Lung (tissue), 12 donors: ENCODE measurements around the gene PMAIP1. TPM values are rescaled to one million over a fixed set of nuclear protein-coding genes. Genes with fewer than 3 reads are reported as not detected.

Experiments used
- ATAC-seq: fragments of 200-7000 bp; cut with Tn5 transposase; one replicate; pipeline ENCODE4 v1.9.1; 2020; ENCODE audit warnings: moderate number of reproducible peaks; ENCODE audit not compliant: insufficient read depth, low FRiP score
- DNase-seq, 3 donors: peaks; one replicate each; pipeline ENCODE4 v3.0.0-alpha.2; 2013 to 2017
- H3K27ac ChIP-seq, 2 donors: one replicate each; pipeline ENCODE4 v1.5.1; 2013; ENCODE audit warnings: mild to moderate bottlenecking in 2 of 2, moderate library complexity in 2 of 2, control low read depth in 1 of 2, inconsistent platforms in 1 of 2, low read depth in 1 of 2, low read length in 1 of 2
- H3K27me3 ChIP-seq, 3 donors: one replicate each; pipeline ENCODE4 v1.5.1; 2013; ENCODE audit warnings: low read length in 2 of 3; ENCODE audit not compliant: control insufficient read depth in 3 of 3, insufficient read depth in 3 of 3
- H3K36me3 ChIP-seq, 4 donors: one replicate each; pipeline ENCODE4 v1.5.1; 2013; ENCODE audit warnings: low read length in 4 of 4, mild to moderate bottlenecking in 1 of 4, moderate library complexity in 1 of 4; ENCODE audit not compliant: control insufficient read depth in 4 of 4, insufficient read depth in 4 of 4
- H3K4me1 ChIP-seq, 5 donors: one replicate each; pipeline ENCODE4 v1.5.1; 2013; ENCODE audit warnings: low read length in 5 of 5, mild to moderate bottlenecking in 2 of 5, moderate library complexity in 1 of 5; ENCODE audit not compliant: control insufficient read depth in 5 of 5, insufficient read depth in 5 of 5
- H3K4me3 ChIP-seq: one replicate; pipeline ENCODE4 v1.5.1; 2013; ENCODE audit warnings: mild to moderate bottlenecking, control low read depth, moderate library complexity
- H3K9ac ChIP-seq, 2 donors: one replicate each; pipeline ENCODE4 v1.5.1; 2013; ENCODE audit warnings: low read length in 2 of 2, control low read depth in 1 of 2; ENCODE audit not compliant: insufficient read depth in 1 of 2
- H3K9me3 ChIP-seq, 4 donors: one replicate each; pipeline ENCODE4 v1.5.1; 2013; ENCODE audit warnings: low read length in 3 of 4, mild to moderate bottlenecking in 1 of 4, moderate library complexity in 1 of 4; ENCODE audit not compliant: control insufficient read depth in 4 of 4, insufficient read depth in 3 of 4
- CTCF ChIP-seq: IDR thresholded peaks from 2 replicates; pipeline ENCODE4 v1.5.1; 2012; ENCODE audit warnings: mild to moderate bottlenecking; ENCODE audit errors: control extremely low read depth, extremely low read depth
- WGBS, 2 donors: extraction: QIAGEN DNeasy Blood & Tissue Kit; methylation state at CpG; one replicate each; pipeline ENCODE4 v1.1.7; 2013; 5-methylcytosine and 5-hydroxymethylcytosine counted together
- polyA plus RNA-seq, 2 donors: library from polyadenylated mRNA; stranded (reverse); fragments of 200-250 nt; gene quantifications; one replicate each; pipeline ENCODE4 v1.2.1, GENCODE V29; 2013
- total RNA-seq, 2 donors: library from RNA; depleted of rRNA in 1 of 2; stranded (reverse); fragments of >200 nt in 1 of 2; gene quantifications; one replicate each; pipeline ENCODE4 v1.2.1, GENCODE V29; 2014 to 2021
- donor health status: control.
- donor health status: control.
- donor health status: Bipolar disorder and iron deficiency.
- donor health status: healthy.
- donor health status: DM: yes; HTN: yes; CAD: no.

Gene PMAIP1
- total and polyA plus RNA-seq, 4 donors: 2.4 to 9.4 (median 4.7) TPM

- Histone ChIP-seq H3K9me3 (peaks cover 0 to 3% (median 0%) of the 10 kb centered on the region in 4 donors), H3K9ac (no peak overlapping the region), H3K4me3 (no peak overlapping the region), H3K27me3 (no peaks in the 10 kb centered on the region), H3K36me3 (no peaks in the 10 kb centered on the region), H3K4me1 (no peaks in the 10 kb centered on the region), H3K27ac (no peak overlapping the region)
- ATAC-seq (no peak), DNase-seq (no peak)
- no peak for TF ChIP-seq CTCF
- 59 to 71% methylated on average over 4 of the region's 4 CpGs for WGBS, 2 donors
Observed at GRCh38 chr18:59941331-59941730, 41.5 kb downstream of the PMAIP1 start.

GRCh38 chr18:59942601-59943000, 42.8 kb downstream of the PMAIP1 start:
- TF ChIP-seq CTCF: no peak
- Histone ChIP-seq H3K27me3 (no peaks in the 10 kb centered on the region), H3K4me3 (no peak overlapping the region), H3K9me3 (peaks cover 0 to 3% (median 0%) of the 10 kb centered on the region in 4 donors), H3K9ac (no peak overlapping the region), H3K27ac (no peak overlapping the region), H3K4me1 (no peaks in the 10 kb centered on the region), H3K36me3 (no peaks in the 10 kb centered on the region)
- no peak for ATAC-seq
- WGBS, 2 donors: 29 to 58% methylated on average over 4 of the region's 4 CpGs
- DNase-seq: no peak

GRCh38 chr18:59945544-59945943, 45.7 kb downstream of the PMAIP1 start:
- H3K27ac ChIP-seq: no peak overlapping the region
- no peaks in the 10 kb centered on the region for H3K4me1 ChIP-seq
- WGBS, 2 donors: 87 to 97% methylated on average over 2 of the region's 2 CpGs
- H3K36me3 ChIP-seq: no peaks in the 10 kb centered on the region
- H3K9me3 ChIP-seq: no peaks in the 10 kb centered on the region
- no peak for TF ChIP-seq CTCF
- H3K4me3 ChIP-seq: no peak overlapping the region
- no peak for DNase-seq
- ATAC-seq: no peak
- no peak overlapping the region for H3K9ac ChIP-seq
- H3K27me3 ChIP-seq: no peaks in the 10 kb centered on the region

- no peak overlapping the region for H3K9ac ChIP-seq
- no peaks in the 10 kb centered on the region for H3K4me1 ChIP-seq
- H3K4me3 ChIP-seq: no peak overlapping the region
- H3K27ac ChIP-seq: no peak overlapping the region
- H3K36me3 ChIP-seq: no peaks in the 10 kb centered on the region
- H3K9me3 ChIP-seq: no peaks in the 10 kb centered on the region
- DNase-seq (no peak), ATAC-seq (no peak)
- 73 to 78% methylated on average over 6 of the region's 6 CpGs for WGBS, 2 donors
- TF ChIP-seq CTCF: no peak
- no peaks in the 10 kb centered on the region for H3K27me3 ChIP-seq
Observed at GRCh38 chr18:59950215-59950944, 50.6 kb downstream of the PMAIP1 start.
